GM18867 (cell line): ENCODE data around the gene IKZF4.
"Not testable (repeated sequence)": the region's sequence is repeated elsewhere in the genome, so short reads cannot be mapped to it uniquely, and the experiment has no call there.

Experiments used
- ATAC-seq: cut with Tn5 transposase; IDR thresholded peaks from one replicate; pipeline ENCODE4 v1.9.1; 2021; ENCODE audit warnings: mild to moderate bottlenecking, moderate library complexity; ENCODE audit not compliant: unreplicated experiment

The IKZF4 gene

GRCh38 chr12:56020423-56021184 is at the start of gene IKZF4:
TSS of gene IKZF4 (plus strand) at chr12:56021043. CDS start at chr12:56021494, 451 bp downstream.
- ATAC-seq = no peak

GRCh38 chr12:55972042-55972441 is 48.8 kb upstream of the IKZF4 start:
- no peak for ATAC-seq

- no peak for ATAC-seq
Measured at GRCh38 chr12:55972456-55972855, 48.4 kb upstream of the IKZF4 start.

- no peak for ATAC-seq
Measured at GRCh38 chr12:55972911-55973598, 47.8 kb upstream of the IKZF4 start.

DNA sequence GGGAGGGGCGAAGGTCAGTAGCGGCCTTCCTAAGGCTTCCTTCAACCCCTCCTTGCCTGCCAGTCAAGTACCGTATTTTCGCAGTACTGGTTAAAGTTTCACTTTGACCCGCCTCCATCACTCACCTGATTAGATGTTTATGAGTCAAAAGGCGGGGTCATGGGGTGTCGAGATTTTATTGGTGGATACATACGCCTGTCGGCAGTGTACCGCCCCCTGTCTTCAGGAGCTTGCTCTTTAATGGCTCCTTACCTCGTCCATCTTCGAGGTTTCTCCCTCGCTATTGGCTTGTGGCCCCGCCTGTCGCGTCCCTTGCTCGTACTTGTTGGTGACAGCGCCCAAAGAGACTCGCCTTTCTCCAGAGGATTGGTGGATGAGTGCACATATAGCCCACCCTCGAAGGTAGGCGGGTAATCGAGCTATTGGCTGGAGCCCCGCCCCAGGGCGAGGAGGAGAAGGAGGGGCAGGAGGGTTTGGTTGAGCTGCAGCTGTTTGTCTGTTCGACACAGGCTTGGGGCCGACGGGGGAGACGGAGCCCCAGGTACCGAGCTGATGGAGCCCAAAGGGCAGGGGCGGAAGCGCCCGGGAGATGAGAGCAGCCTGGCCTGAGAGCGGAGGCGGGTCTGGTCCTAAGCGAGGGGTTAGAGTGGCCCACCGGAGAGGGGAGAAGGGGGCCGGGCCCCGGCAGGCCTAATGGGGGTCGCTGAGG is 47.1 kb upstream of the IKZF4 start, which contains the start of gene RAB5B:
Gene RAB5B (plus strand): TSS at position 480 of the 709 bp plus-strand sequence. CDS start 12,883 bp downstream, outside the sequence.
- peak; percentile 90 for ATAC-seq

DNA sequence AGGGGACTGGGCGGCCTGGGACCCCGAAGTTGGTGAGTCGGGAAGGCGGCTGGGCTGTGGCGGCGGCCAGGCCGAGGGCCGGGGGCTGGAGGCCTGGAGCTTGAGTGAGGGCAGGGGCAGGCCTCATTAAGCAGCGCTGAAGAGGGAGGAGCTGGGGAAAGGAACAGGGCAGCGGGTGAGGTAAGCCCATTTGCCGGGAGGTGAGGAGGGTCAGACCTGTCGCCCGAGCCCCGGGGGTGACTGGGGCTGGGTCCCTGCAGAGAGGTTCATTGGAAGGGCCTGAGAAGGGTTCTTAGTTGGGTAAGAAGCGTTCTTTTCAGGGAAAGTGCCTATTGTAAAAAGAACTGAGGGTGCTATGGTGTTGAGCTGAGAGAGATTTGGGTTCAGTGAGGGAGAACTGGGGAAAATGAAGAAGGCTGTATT is 46.5 kb upstream of the IKZF4 start:
- peak; percentile 18 for ATAC-seq

- ATAC-seq = no peak
Measured at GRCh38 chr12:55978393-55978792, 42.5 kb upstream of the IKZF4 start.

- no peak for ATAC-seq
Measured at GRCh38 chr12:55979069-55979468, 41.8 kb upstream of the IKZF4 start.

GRCh38 chr12:55981882-55982281 is 39.0 kb upstream of the IKZF4 start:
- not testable (repeated sequence) for ATAC-seq

DNA sequence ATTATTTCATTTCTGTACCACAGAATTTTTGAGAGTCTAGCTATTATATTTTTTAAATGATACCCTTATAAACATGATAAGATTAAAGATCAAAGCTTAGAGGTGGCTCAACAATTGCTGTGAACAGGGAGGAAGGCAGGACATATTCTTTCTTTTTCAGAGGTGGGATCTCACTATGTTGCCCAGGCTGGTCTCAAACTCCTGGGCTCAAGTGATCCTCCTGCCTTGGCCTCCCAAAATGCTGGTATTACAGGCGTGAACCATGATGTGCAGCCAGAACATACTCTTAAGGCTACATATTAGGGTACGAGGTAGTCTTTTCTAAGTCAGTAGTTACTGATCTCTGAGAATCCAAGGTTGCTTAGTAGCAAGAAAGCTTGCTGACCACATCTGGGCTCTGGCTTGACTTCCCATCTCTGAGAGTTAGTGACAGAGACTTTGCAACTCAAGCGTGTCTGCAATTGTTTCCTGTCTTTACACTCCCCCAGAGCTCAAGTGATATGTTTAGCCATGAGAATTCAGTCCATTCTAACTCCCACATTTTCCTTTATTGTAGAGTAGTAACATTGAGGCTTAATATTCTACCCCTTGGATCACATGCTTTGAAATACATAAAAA is 38.4 kb upstream of the IKZF4 start:
- no peak for ATAC-seq

DNA sequence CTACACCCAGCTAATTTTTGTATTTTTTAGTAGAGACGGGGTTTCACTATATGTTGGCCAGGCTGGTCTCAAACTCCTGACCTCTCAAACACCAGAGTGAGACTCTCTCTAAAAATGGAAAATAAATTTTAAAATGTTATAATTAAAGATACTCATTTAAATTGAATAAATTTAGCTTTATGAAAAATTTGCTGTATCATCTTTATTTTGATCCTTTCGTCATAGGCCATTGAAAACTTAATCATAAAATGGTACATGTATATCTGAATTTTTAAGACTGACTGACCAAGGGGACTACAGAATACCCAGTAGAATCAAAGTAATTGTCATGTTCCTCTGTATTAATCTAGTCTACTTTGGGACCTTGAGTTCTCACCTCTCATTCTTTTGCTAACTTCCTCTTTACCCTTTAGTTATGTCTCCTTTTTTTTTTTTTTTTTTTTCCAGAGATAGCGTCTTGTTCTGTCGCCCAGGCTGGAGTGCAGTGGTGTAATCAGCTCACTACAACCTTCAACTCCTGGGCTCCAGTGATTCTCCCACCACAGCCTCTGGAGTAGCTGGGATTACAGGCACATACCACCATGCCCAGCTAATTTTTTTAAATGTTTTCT is 37.5 kb upstream of the IKZF4 start:
- ATAC-seq = no peak

GRCh38 chr12:55984861-55985260 is 36.0 kb upstream of the IKZF4 start:
- no peak for ATAC-seq

GRCh38 chr12:55985341-55985740 is 35.5 kb upstream of the IKZF4 start:
- no peak for ATAC-seq

GRCh38 chr12:55985976-55986375 is 34.9 kb upstream of the IKZF4 start:
- ATAC-seq = not testable (repeated sequence)

GRCh38 chr12:55991110-55991509 is 29.7 kb upstream of the IKZF4 start:
- no peak for ATAC-seq

- no peak for ATAC-seq
Measured at GRCh38 chr12:55993230-55993853, 27.5 kb upstream of the IKZF4 start.

GRCh38 chr12:55995366-55995765 is 25.5 kb upstream of the IKZF4 start:
- no peak for ATAC-seq

DNA sequence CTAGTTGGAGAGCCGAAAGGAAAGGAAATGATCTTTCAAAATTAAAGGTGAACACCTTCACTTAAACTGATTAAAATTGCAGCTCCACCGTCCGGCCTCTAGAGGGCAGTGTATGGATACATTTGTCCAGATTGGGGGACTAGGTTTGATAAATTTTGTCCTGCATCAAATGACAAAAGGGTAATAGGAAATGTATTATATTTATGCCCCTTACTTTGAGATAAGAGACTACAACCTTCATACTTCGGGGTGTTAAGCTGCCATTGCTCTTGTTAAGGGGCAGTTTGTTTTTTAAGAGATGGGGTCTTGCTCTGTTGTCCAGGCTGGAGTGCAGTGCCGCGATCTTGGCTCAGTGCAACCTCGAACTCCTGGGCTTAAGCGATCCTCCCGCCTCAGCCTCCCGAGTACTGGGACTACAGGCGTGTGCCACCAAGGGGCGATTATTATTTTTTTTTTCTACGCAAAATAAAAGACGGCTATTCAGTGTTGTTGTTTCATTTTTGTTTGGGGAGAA is 24.6 kb upstream of the IKZF4 start:
- no peak for ATAC-seq

GRCh38 chr12:55996715-55997534 is 23.9 kb upstream of the IKZF4 start, which contains the start of gene SUOX:
TSS of gene SUOX (plus strand) at chr12:55997276. CDS start at chr12:56002222, 4,946 bp downstream.
- peak; percentile 95 for ATAC-seq
